LNCAP (cell line): ENCODE results near the gene PRLHR.
A peak's percentile ranks its signal among the peaks of the same experiment; 100 is the strongest.

Experiments used
- TF ChIP-seq, protein P1 (sequence below): fragments of 450-650 bp; IDR thresholded peaks from 2 replicates; pipeline ENCODE4 v1.5.1; 2017; ENCODE audit warnings: mild to moderate bottlenecking

The PRLHR gene

DNA sequence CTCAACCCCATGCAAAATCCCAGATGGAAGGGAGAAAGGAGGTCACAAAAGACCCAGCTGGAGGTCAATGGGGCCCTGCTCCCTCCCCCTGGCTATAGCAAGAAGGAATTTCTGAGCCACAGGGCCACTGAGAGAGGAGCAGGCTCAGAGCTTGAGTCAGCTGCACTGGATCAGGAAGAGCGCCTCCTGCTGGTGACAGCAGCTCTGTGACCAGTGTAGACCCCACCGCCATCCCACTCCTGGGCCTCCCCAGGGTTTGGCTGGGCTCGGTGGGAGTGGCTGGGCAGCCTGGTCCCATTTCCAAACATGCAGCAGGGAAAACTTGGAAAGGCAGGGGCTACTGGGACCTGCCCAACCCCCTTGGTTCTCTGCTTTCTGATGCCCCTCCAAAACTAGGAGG lies 31.5 kb upstream of the PRLHR start:
- TF ChIP-seq, protein P1, sequence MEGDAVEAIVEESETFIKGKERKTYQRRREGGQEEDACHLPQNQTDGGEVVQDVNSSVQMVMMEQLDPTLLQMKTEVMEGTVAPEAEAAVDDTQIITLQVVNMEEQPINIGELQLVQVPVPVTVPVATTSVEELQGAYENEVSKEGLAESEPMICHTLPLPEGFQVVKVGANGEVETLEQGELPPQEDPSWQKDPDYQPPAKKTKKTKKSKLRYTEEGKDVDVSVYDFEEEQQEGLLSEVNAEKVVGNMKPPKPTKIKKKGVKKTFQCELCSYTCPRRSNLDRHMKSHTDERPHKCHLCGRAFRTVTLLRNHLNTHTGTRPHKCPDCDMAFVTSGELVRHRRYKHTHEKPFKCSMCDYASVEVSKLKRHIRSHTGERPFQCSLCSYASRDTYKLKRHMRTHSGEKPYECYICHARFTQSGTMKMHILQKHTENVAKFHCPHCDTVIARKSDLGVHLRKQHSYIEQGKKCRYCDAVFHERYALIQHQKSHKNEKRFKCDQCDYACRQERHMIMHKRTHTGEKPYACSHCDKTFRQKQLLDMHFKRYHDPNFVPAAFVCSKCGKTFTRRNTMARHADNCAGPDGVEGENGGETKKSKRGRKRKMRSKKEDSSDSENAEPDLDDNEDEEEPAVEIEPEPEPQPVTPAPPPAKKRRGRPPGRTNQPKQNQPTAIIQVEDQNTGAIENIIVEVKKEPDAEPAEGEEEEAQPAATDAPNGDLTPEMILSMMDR, result peak; percentile 49

DNA sequence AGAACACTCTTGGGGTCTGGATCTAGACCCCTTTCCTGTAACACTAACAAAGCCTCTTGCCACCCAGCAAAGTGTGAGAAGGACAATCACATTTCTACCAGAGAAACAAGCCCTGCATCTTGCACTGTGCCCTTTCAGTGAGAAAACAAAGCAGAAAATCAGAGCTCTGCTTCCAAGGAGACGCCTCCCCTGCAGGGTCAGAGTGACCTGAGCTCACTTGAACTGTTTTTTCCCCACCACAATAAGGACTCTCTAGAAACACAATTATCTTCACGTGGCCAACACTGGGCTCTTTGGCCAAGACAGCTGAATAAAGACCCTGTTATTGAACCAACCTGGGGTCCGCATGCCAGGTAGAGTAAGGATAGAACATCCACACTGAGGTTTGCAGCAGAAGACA lies 30.1 kb upstream of the PRLHR start:
- TF ChIP-seq, protein P1, result no peak

DNA sequence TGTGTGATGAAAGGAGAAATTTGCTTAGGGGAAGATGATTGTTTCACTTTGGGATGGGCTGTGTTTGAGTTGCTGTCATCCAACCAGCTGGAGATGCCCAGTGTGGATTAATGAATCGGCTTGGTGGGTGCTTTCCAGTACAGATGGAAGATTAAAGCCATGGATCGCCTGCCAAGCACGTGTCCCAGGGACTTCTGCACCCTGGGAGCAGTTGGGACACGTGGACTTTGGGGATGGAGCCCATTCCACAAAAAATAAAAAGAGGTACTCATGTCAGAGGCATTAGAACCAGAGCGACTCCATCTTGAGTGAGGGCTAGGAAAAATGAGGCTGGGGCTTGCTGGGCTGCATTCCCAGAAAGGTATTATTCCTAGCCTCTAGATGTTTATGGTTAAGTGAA lies 29.3 kb upstream of the PRLHR start:
- TF ChIP-seq, protein P1, result no peak

DNA sequence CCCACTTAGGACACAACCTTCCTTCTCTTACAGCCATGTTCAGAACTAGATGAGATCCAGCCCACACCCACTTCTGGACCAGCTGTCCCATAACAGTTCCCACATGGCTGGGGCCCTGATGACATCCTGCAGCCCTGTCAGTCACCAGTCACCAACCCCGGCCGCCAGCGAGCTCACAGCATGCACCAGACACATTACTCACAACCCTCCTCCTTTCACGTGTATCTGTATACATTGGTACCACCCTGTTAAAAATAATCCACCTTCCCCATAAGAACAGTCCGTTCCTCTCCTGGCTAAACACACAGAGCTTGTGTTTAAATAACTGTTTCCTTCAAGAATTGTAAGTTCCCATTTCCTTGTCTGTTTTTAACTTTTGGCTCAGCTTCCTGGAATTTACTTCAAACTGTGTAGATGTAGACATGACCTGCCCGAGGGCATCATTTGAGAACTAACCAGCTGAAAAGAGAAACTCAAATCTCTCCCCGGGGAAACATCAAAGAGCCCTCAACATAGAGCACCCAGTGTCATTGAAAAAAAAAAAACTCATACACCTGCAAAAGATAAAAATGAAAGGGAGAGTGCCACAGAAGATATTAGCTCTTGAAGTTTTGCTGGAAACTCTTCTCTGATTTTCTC lies 26.0 kb upstream of the PRLHR start:
- TF ChIP-seq, protein P1, result no peak

DNA sequence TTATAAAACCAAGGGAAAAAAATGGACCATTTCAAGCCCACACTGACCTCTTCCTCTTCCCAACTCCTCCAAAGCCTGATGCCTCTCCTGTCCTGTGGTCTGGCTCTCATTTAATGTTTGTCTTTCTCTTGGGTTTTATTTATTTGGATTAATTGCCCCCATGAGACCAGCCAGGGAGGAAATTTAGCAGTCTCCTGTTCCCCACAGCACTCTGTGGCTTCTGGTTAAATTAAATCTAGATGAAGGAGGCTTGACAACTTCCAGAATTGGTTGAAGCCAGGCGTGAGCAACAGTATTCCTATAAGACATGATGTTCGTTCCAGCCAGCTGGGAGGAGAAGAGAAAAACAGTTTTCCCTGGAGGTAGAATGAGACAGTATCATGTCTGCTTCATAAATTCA lies 15.1 kb upstream of the PRLHR start:
- TF ChIP-seq, protein P1, result no peak

DNA sequence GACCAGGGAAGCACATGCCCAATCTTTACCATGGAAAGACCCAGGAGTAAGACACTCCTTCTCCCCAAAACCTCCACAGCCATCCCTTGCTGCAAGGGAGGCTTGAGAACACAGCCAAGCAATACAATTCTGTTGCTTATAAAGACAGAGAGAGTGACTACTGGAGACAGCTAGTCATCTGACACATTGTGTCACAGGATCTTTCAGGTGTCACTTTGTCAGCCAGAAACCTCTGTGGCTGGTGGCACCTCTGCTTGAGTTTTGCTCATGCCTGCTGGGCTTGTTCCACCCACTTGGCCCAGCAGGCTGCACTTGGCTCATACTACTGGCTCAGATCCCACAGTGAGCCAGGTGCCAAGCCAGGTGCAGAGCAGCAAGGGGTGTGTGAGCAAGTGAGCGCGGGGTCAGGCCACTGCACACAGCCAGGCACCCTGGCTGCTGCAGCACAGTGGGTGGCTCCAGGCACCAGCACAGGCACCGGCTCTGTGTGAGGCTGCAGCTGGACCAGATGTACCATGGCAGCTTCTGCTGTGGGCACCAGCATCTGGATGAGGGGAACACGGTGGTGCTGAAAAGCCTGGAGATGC lies 12.4 kb upstream of the PRLHR start:
- TF ChIP-seq, protein P1, result no peak

DNA sequence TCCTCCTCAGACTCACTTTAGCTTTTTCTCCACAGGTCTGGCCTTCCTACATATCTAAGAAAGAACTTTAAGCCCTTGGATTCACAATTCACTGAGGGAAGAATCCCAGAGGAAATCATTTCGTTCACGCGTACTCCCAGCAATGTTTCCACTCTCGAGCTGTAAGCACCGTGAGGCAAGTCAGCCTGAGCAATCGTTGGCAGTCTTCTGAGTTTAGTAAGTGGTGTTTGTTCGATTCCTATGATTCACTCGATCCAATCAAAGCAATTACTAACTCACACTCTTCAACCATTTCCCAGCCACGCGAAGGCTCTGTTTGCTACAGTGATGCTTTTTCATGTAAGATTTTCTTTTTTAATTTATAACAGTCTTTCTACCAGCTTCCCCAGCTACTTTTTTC lies 10.2 kb upstream of the PRLHR start:
- TF ChIP-seq, protein P1, result no peak
